ENCODE results near the gene LIMA1.
"Not testable (repeated sequence)": the region's sequence is repeated elsewhere in the genome, so short reads cannot be mapped to it uniquely, and the experiment has no call there.

The LIMA1 gene

GRCh38 chr12:50315803-50316202 is 32.5 kb upstream of the LIMA1 start:
- Histone ChIP-seq H3K4me3 (no peak overlapping the region), H3K36me3 (ENCODE audit: insufficient read depth, low read length) (no peaks in the 10 kb centered on the region), H3K9ac (ENCODE audit: insufficient read length) (no peak overlapping the region), H3K9me3 (ENCODE audit: low read depth, low read length) (no peaks in the 10 kb centered on the region), H3K27ac (no peak overlapping the region)
- DNase-seq (ENCODE audit: low read depth, low spot score), result no peak
- TF ChIP-seq POLR2AphosphoS5 (IDR thresholded peaks at IDR 0.05; ENCODE audit: borderline replicate concordance, low read depth, low read length) (no peak), FOXP2 (optimal IDR thresholded peaks at IDR 0.05; ENCODE audit: control extremely low read depth, extremely low read length, insufficient read depth) (no peak), EZH2 (IDR thresholded peaks at IDR 0.05) (no peak)

GRCh38 chr12:50314636-50315312 is 31.5 kb upstream of the LIMA1 start:
- Histone ChIP-seq H3K27ac (no peak overlapping the region), H3K36me3 (ENCODE audit: insufficient read depth, low read length) (no peaks in the 10 kb centered on the region), H3K9ac (ENCODE audit: insufficient read length) (no peak overlapping the region), H3K4me3 (no peak overlapping the region), H3K9me3 (ENCODE audit: low read depth, low read length) (no peaks in the 10 kb centered on the region)
- TF ChIP-seq FOXP2 (optimal IDR thresholded peaks at IDR 0.05; ENCODE audit: control extremely low read depth, extremely low read length, insufficient read depth), result no peak
- no peak for TF ChIP-seq EZH2 (IDR thresholded peaks at IDR 0.05)
- TF ChIP-seq POLR2AphosphoS5 (IDR thresholded peaks at IDR 0.05; ENCODE audit: borderline replicate concordance, low read depth, low read length), result no peak
- DNase-seq (ENCODE audit: low read depth, low spot score), result peak; percentile 40

DNA sequence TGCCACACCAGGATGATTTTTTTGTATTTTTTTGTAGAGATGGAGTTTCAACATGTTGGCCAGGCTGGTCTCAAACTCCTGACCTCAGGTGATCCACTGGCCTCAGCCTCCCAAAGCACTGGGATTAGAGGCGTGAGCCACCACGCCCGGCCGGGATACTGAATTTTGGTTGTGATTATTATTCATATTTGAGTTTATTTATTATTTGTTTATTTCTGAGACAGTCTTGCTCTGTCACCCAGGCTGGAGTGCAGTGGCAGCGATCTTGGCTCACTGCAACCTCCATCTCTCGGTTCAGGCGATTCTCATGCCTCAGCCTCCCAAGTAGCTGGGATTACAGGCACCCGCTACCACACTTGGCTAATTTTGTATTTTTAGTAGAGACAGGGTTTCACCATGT is 30.7 kb upstream of the LIMA1 start:
- not testable (repeated sequence) for H3K27ac ChIP-seq; H3K4me3 ChIP-seq; H3K9ac ChIP-seq (ENCODE audit: insufficient read length); DNase-seq (ENCODE audit: low read depth, low spot score); H3K9me3 ChIP-seq (ENCODE audit: low read depth, low read length); H3K36me3 ChIP-seq (ENCODE audit: insufficient read depth, low read length)

DNA sequence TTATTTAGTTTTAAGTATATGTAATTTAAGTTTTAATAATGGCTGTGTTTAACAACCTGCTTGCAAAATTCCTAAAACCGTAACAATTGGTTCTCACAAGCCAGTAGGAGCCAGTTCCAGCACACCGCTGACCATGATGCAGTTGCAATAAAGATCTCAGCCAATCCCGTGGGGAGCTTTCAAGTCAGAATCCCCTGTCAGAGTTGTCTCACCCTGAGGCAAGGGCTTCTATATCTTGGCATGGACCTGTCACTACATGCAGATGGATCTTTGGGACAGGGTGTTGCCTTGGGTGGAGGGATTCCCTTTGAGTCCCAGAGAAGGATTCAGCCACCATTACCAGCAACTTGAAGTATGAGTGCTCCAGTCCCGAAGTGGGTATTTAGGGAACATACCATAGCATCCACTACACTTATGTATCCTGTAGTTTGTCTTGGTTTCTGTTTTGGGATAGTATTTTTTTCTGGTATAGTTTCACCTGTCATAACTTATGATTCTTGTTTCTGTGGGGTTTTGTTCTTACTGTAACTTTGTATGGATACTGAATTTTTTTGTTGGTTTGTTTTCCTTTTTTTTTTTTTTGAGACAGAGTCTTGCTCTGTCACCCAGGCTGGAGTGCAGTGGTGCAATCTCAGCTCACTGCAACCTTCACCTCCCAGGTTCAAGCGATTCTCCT is 30.1 kb upstream of the LIMA1 start:
- no peaks in the 10 kb centered on the region for H3K36me3 ChIP-seq (ENCODE audit: insufficient read depth, low read length)
- no peak overlapping the region for H3K4me3 ChIP-seq
- no peaks in the 10 kb centered on the region for H3K9me3 ChIP-seq (ENCODE audit: low read depth, low read length)
- no peak overlapping the region for H3K9ac ChIP-seq (ENCODE audit: insufficient read length)
- no peak for DNase-seq (ENCODE audit: low read depth, low spot score)
- TF ChIP-seq EZH2 (IDR thresholded peaks at IDR 0.05) (no peak), POLR2AphosphoS5 (IDR thresholded peaks at IDR 0.05; ENCODE audit: borderline replicate concordance, low read depth, low read length) (no peak), FOXP2 (optimal IDR thresholded peaks at IDR 0.05; ENCODE audit: control extremely low read depth, extremely low read length, insufficient read depth) (no peak)
- no peak overlapping the region for H3K27ac ChIP-seq

DNA sequence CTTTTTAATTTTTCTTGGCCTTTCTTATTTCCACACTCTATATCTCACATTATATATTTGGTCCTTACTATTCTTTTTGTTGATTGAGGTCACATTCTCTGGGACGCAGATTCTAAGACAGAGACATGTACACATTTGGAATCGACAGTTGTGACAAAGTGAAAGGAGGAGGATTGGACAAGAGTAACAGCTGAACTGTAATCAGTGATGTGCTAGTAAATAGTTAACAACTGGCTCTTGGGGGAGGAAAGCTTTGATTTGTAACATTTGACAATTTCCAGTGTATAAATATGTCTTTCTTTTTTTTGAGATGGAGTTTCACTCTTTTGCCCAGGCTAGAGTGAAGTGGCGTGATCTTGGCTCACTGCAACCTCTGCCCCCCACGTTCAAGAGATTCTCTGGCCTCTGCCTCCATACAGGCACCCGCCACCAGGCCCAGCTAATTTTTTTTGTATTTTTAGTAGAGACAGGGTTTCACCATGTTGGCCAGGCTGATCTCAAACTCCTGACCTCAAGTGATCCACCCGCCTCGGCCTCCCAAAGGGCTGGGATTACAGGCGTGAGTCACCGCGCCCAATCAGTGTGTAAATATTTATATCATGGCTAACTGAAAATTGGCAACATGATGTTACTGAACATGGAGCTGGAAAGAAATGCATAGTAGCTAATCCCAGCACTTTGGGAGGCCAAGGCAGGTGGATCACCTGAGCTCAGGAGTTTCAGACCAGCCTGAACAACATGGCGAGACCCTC is 28.7 kb upstream of the LIMA1 start:
- not testable (repeated sequence) for DNase-seq (ENCODE audit: low read depth, low spot score); H3K9me3 ChIP-seq (ENCODE audit: low read depth, low read length); H3K27ac ChIP-seq; H3K4me3 ChIP-seq; H3K36me3 ChIP-seq (ENCODE audit: insufficient read depth, low read length); H3K9ac ChIP-seq (ENCODE audit: insufficient read length)

DNA sequence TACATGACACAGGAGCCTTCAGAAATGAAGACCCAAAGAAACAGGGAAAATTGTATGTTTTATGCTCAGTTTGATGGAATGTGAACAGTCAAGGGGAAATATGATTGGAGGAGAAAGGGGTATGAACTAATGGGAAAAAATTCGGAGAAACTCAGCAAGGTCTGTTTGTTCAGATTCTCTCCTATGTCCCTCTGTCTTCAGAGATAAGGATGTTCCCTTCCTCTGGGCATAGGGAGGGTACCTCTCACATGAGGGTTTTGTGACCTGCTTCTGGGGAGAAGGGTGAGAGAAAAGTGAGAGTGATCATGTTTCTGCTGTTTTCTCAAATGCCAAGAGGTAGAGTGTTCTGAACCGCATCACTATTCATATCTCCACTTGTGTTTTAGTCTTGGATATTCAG is 26.6 kb upstream of the LIMA1 start:
- TF ChIP-seq FOXP2 (optimal IDR thresholded peaks at IDR 0.05; ENCODE audit: control extremely low read depth, extremely low read length, insufficient read depth) (no peak), POLR2AphosphoS5 (IDR thresholded peaks at IDR 0.05; ENCODE audit: borderline replicate concordance, low read depth, low read length) (no peak), EZH2 (IDR thresholded peaks at IDR 0.05) (no peak)
- Histone ChIP-seq H3K36me3 (ENCODE audit: insufficient read depth, low read length) (no peaks in the 10 kb centered on the region), H3K9me3 (ENCODE audit: low read depth, low read length) (no peaks in the 10 kb centered on the region), H3K27ac (no peak overlapping the region), H3K9ac (ENCODE audit: insufficient read length) (no peak overlapping the region), H3K4me3 (no peak overlapping the region)
- no peak for DNase-seq (ENCODE audit: low read depth, low spot score)

DNA sequence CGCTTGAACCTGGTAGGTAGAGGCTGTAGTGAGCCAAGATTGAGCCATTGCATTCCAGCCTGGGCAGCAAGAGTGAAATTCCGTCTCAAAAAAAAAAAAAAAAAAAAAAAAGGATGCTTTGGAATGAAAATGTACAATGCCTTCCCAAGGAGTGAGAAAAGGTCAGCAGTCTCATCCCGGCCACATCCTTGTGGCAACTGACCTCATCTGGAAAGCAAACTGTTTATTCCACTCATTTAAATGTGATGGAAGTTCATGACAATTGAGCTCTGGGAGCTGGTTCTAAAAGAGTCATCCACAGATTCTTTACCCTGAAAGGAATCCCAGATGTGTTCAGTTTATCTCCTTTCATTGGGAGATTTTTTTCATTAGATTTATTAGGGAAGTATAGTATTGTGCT is 19.4 kb upstream of the LIMA1 start:
- no peak overlapping the region for H3K27ac ChIP-seq
- H3K4me3 ChIP-seq, result no peak overlapping the region
- DNase-seq (ENCODE audit: low read depth, low spot score), result no peak
- no peaks in the 10 kb centered on the region for H3K9me3 ChIP-seq (ENCODE audit: low read depth, low read length)
- no peak for TF ChIP-seq EZH2 (IDR thresholded peaks at IDR 0.05)
- TF ChIP-seq FOXP2 (optimal IDR thresholded peaks at IDR 0.05; ENCODE audit: control extremely low read depth, extremely low read length, insufficient read depth), result no peak
- no peak for TF ChIP-seq POLR2AphosphoS5 (IDR thresholded peaks at IDR 0.05; ENCODE audit: borderline replicate concordance, low read depth, low read length)
- no peaks in the 10 kb centered on the region for H3K36me3 ChIP-seq (ENCODE audit: insufficient read depth, low read length)
- no peak overlapping the region for H3K9ac ChIP-seq (ENCODE audit: insufficient read length)

- no peaks in the 10 kb centered on the region for H3K9me3 ChIP-seq (ENCODE audit: low read depth, low read length)
- no peak overlapping the region for H3K27ac ChIP-seq
- no peak overlapping the region for H3K4me3 ChIP-seq
- TF ChIP-seq FOXP2 (optimal IDR thresholded peaks at IDR 0.05; ENCODE audit: control extremely low read depth, extremely low read length, insufficient read depth), result no peak
- TF ChIP-seq POLR2AphosphoS5 (IDR thresholded peaks at IDR 0.05; ENCODE audit: borderline replicate concordance, low read depth, low read length), result no peak
- TF ChIP-seq EZH2 (IDR thresholded peaks at IDR 0.05), result no peak
- H3K9ac ChIP-seq (ENCODE audit: insufficient read length), result no peak overlapping the region
- DNase-seq (ENCODE audit: low read depth, low spot score), result no peak
- H3K36me3 ChIP-seq (ENCODE audit: insufficient read depth, low read length), result no peaks in the 10 kb centered on the region
Measured at GRCh38 chr12:50297996-50298395, 14.7 kb upstream of the LIMA1 start.

Measured in SK-N-MC (cell line).